ENCODE measurements around the gene ARFGEF3. TPM values are rescaled to one million over a fixed set of nuclear protein-coding genes. Genes with fewer than 3 reads are reported as not detected.

The ARFGEF3 gene
- total RNA-seq, 1 experiment from 2014 or later, result 7.0 TPM

GRCh38 chr6:138330763-138331162 lies 169.0 kb downstream of the ARFGEF3 start:
- no peak for DNase-seq

GRCh38 chr6:138331444-138331843 lies 169.7 kb downstream of the ARFGEF3 start:
- Histone ChIP-seq H3K27me3 (ENCODE audit: control insufficient read depth, insufficient read depth, low read length) (no peaks in the 10 kb centered on the region), H3K4me3 (ENCODE audit: insufficient read depth, low read depth, low read length) (no peak overlapping the region)
- no peak for DNase-seq

More at GRCh38 chr6:138330763-138331162, 169.0 kb downstream of the ARFGEF3 start:
- no peaks in the 10 kb centered on the region for H3K27me3 ChIP-seq (ENCODE audit: control insufficient read depth, insufficient read depth, low read length)
- H3K36me3 ChIP-seq (replicated peaks; ENCODE audit: control insufficient read depth, insufficient read depth, low read length), result no peaks in the 10 kb centered on the region; the same call in 1 of the 2 replicates
- H3K4me3 ChIP-seq (ENCODE audit: insufficient read depth, low read depth, low read length), result no peak overlapping the region

GRCh38 chr6:138331984-138332383 lies 170.2 kb downstream of the ARFGEF3 start:
- DNase-seq, result peak; percentile 20
- peak overlapping the region; percentile 26 for H3K4me3 ChIP-seq (ENCODE audit: insufficient read depth, low read depth, low read length)
- H3K36me3 ChIP-seq (replicated peaks; ENCODE audit: control insufficient read depth, insufficient read depth, low read length), result peaks cover 1% of the 10 kb centered on the region; the same call in 1 of the 2 replicates
- no peaks in the 10 kb centered on the region for H3K27me3 ChIP-seq (ENCODE audit: control insufficient read depth, insufficient read depth, low read length)

More at GRCh38 chr6:138331444-138331843, 169.7 kb downstream of the ARFGEF3 start:
- peaks cover 1% of the 10 kb centered on the region; the same call in 1 of the 2 replicates for H3K36me3 ChIP-seq (replicated peaks; ENCODE audit: control insufficient read depth, insufficient read depth, low read length)

DNA sequence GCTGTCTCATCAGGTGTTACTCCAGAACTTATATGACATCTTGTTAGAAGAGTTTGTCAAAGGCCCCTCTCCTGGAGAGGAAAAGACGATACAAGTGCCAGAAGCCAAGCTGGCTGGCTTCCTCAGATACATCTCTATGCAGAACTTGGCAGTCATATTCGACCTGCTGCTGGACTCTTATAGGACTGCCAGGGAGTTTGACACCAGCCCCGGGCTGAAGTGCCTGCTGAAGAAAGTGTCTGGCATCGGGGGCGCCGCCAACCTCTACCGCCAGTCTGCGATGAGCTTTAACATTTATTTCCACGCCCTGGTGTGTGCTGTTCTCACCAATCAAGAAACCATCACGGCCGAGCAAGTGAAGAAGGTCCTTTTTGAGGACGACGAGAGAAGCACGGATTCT lies 172.3 kb downstream of the ARFGEF3 start:
- DNase-seq, result no peak
- no peaks in the 10 kb centered on the region for H3K27me3 ChIP-seq (ENCODE audit: control insufficient read depth, insufficient read depth, low read length)
- H3K36me3 ChIP-seq (replicated peaks; ENCODE audit: control insufficient read depth, insufficient read depth, low read length), result peaks cover 1% of the 10 kb centered on the region; the same call in 1 of the 2 replicates
- H3K4me3 ChIP-seq (ENCODE audit: insufficient read depth, low read depth, low read length), result no peak overlapping the region

DNA sequence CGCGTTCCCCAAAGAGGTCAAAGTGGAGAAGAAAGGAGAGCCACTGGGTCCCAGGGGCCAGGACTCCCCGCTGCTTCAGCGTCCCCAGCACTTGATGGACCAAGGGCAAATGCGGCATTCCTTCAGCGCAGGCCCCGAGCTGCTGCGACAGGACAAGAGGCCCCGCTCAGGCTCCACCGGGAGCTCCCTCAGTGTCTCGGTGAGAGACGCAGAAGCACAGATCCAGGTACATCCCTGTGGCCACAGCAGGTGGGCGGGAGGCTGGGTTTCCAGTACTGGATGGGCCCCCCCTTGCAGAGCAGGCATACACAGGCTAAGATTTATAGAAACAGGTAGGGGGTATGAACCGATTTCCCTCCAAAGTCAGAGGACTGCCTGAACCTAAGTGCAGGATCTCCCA lies 173.2 kb downstream of the ARFGEF3 start:
- H3K27me3 ChIP-seq (ENCODE audit: control insufficient read depth, insufficient read depth, low read length), result no peaks in the 10 kb centered on the region
- DNase-seq, result no peak
- H3K36me3 ChIP-seq (replicated peaks; ENCODE audit: control insufficient read depth, insufficient read depth, low read length), result peaks cover 1% of the 10 kb centered on the region; the same call in 1 of the 2 replicates
- H3K4me3 ChIP-seq (ENCODE audit: insufficient read depth, low read depth, low read length), result no peak overlapping the region

- DNase-seq, result peak; percentile 18
Observed at GRCh38 chr6:138336221-138336620, 174.5 kb downstream of the ARFGEF3 start.

DNA sequence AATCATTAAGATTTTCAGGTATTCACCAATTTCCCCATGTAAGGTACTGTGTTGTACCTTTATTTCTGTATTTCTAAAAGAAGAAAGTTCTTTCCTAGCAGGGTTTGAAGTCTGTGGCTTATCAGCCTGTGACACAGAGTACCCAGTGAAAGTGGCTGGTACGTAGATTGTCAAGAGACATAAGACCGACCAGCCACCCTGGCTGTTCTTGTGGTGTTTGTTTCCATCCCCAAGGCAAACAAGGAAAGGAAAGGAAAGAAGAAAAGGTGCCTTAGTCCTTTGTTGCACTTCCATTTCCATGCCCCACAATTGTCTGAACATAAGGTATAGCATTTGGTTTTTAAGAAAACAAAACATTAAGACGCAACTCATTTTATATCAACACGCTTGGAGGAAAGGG lies 175.3 kb downstream of the ARFGEF3 start:
- no peaks in the 10 kb centered on the region for H3K27me3 ChIP-seq (ENCODE audit: control insufficient read depth, insufficient read depth, low read length)
- peaks cover 1% of the 10 kb centered on the region; the same call in 1 of the 2 replicates for H3K36me3 ChIP-seq (replicated peaks; ENCODE audit: control insufficient read depth, insufficient read depth, low read length)
- DNase-seq, result no peak
- H3K4me3 ChIP-seq (ENCODE audit: insufficient read depth, low read depth, low read length), result no peak overlapping the region

More at GRCh38 chr6:138336221-138336620, 174.5 kb downstream of the ARFGEF3 start:
- Histone ChIP-seq H3K36me3 (replicated peaks; ENCODE audit: control insufficient read depth, insufficient read depth, low read length) (peaks cover 1% of the 10 kb centered on the region; the same call in 1 of the 2 replicates), H3K4me3 (ENCODE audit: insufficient read depth, low read depth, low read length) (no peak overlapping the region), H3K27me3 (ENCODE audit: control insufficient read depth, insufficient read depth, low read length) (no peaks in the 10 kb centered on the region)

GRCh38 chr6:138339024-138339423 lies 177.3 kb downstream of the ARFGEF3 start:
- Histone ChIP-seq H3K27me3 (ENCODE audit: control insufficient read depth, insufficient read depth, low read length) (no peaks in the 10 kb centered on the region), H3K36me3 (replicated peaks; ENCODE audit: control insufficient read depth, insufficient read depth, low read length) (peaks cover 1% of the 10 kb centered on the region; the same call in 1 of the 2 replicates), H3K4me3 (ENCODE audit: insufficient read depth, low read depth, low read length) (no peak overlapping the region)
- peak; percentile 22 for DNase-seq

DNA sequence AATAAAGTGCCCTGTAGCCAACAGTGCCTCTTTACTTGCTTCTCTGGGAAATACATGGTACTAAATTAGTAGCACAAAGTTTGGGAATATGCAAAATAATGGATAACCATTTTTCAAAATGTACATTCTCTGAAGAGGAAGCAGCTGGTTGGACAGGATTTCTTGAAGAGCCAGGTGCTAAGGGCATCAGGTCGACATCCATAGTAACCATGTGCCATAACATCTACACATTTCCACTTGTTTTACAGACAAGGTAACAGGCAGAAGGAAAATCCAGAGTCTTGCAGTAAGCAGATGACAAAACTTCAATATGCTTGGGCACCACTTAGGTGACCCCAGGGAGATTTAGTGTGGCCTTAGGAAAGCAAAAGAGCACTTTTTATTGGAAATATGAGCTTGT lies 179.4 kb downstream of the ARFGEF3 start:
- no peak for DNase-seq
- Histone ChIP-seq H3K4me3 (ENCODE audit: insufficient read depth, low read depth, low read length) (no peak overlapping the region), H3K36me3 (replicated peaks; ENCODE audit: control insufficient read depth, insufficient read depth, low read length) (peaks cover 1% of the 10 kb centered on the region; the same call in 1 of the 2 replicates), H3K27me3 (ENCODE audit: control insufficient read depth, insufficient read depth, low read length) (no peaks in the 10 kb centered on the region)

DNA sequence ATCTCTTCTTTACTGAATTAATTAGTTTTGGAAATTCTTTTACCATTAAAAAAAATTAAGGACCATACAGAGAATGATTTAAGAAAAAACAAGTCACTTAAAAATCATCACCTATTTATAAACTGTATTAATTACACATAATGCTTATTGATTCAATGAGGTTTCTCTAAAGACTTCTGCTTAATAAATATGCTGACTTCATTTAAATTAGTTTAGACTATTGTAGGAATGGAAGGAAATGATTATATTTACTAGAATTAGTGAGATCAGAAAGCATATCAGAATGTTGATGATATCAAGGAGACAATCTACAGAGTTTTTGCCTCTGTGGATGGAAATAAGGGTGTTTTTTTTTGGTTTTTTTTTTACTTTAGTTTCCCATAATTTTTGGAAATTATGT lies 181.4 kb downstream of the ARFGEF3 start:
- H3K36me3 ChIP-seq (replicated peaks; ENCODE audit: control insufficient read depth, insufficient read depth, low read length), result no peaks in the 10 kb centered on the region
- no peak for DNase-seq
- no peaks in the 10 kb centered on the region for H3K27me3 ChIP-seq (ENCODE audit: control insufficient read depth, insufficient read depth, low read length)
- H3K4me3 ChIP-seq (ENCODE audit: insufficient read depth, low read depth, low read length), result no peak overlapping the region

DNA sequence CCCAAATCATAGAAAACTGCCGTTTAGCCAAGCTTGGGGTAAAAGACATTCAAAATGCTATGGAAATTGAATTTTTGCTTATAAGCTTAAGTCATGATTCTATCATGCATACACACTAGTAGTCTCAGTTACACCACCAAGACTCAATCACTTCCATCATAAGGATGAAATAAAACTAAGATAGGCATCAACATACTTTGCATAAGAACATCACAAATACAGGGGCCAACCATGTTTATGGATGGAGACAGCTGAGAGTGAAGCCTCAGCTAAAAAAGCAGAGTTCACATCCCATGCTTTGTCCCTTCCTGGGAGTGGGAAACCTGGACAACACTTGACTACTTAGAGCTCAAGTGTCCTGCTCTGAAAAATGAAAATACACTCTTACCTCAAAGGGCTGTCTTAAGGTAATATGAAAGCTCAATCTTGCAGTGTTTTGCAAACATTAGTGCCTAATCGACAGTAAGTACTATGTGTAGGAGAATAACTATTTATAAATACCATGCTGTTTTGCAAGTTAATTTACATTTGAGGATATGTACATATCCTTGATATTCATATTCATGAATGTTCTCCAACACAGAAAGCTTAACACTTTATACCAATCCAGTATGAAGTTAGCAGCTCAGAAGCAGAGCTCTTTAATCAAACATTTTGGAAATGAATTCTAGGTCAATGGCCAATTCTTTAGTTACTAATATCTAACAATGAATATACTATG lies 184.0 kb downstream of the ARFGEF3 start:
- no peaks in the 10 kb centered on the region for H3K36me3 ChIP-seq (replicated peaks; ENCODE audit: control insufficient read depth, insufficient read depth, low read length)
- no peak for DNase-seq
- no peaks in the 10 kb centered on the region for H3K27me3 ChIP-seq (ENCODE audit: control insufficient read depth, insufficient read depth, low read length)
- no peak overlapping the region for H3K4me3 ChIP-seq (ENCODE audit: insufficient read depth, low read depth, low read length)

DNA sequence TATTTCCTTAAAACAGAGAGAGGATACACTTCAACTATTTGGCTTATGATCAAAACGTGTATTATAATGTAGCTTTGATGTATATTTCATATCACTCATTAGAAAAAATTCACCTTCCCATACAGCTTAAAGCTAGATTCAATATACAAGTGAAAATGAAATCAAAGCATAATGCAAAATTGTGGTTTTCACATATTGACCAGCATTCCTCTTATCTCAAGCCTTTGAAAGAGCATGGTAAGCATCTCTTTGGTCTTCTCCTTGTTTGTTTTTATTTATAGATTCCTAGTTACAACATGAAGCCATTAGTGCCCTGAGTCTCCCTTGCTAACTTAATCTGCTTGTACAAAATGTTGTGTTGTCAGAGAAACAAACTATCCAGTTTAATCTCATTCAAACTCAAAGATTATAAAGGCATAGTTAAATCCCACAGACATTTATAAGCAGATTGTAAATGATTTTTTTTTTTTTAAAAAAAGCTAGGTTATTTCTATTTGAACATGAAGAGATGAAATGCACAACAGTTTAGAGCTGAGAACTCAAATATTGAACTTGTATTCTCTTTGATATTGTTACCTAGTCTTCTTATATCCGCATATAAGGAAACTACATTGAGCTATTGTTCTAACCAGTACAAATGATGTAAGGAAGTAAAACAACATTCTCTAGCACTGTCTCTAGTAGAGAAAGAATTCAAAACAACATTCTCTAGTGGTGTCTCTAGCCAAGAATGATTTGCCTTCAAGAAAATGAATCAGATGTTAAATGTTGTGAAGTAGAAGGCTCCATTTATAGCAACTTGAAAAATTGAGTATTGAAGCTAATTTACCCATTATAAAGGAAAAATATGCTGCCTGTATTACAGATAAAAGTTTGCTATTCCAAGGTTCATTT lies 184.8 kb downstream of the ARFGEF3 start:
- no peaks in the 10 kb centered on the region for H3K36me3 ChIP-seq (replicated peaks; ENCODE audit: control insufficient read depth, insufficient read depth, low read length)
- H3K4me3 ChIP-seq (ENCODE audit: insufficient read depth, low read depth, low read length), result no peak overlapping the region
- no peak for DNase-seq
- H3K27me3 ChIP-seq (ENCODE audit: control insufficient read depth, insufficient read depth, low read length), result no peaks in the 10 kb centered on the region

GRCh38 chr6:138347864-138348263 lies 186.1 kb downstream of the ARFGEF3 start:
- Histone ChIP-seq H3K27me3 (ENCODE audit: control insufficient read depth, insufficient read depth, low read length) (no peaks in the 10 kb centered on the region), H3K4me3 (ENCODE audit: insufficient read depth, low read depth, low read length) (no peak overlapping the region), H3K36me3 (replicated peaks; ENCODE audit: control insufficient read depth, insufficient read depth, low read length) (no peaks in the 10 kb centered on the region)
- DNase-seq, result no peak

DNA sequence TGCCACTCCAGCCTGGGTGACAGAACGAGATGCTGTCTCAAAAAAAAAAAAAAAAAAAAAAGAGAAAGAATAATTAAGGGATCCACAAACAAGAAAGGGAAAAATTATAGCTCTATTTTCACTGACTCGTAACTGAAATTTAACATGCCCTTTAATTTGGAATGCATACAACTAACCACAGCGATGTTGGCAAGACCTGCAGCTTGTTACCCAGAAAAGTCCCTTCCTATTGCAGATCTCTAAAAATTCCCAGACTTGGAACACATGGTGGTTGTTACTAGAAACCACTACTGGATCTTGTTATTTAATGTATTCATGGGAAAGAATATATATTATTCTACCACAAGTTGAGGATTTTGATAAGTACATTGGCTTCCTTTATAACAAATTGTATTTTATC lies 188.2 kb downstream of the ARFGEF3 start:
- no peak for DNase-seq
- Histone ChIP-seq H3K36me3 (replicated peaks; ENCODE audit: control insufficient read depth, insufficient read depth, low read length) (no peaks in the 10 kb centered on the region), H3K4me3 (ENCODE audit: insufficient read depth, low read depth, low read length) (no peak overlapping the region), H3K27me3 (ENCODE audit: control insufficient read depth, insufficient read depth, low read length) (no peaks in the 10 kb centered on the region)

DNA sequence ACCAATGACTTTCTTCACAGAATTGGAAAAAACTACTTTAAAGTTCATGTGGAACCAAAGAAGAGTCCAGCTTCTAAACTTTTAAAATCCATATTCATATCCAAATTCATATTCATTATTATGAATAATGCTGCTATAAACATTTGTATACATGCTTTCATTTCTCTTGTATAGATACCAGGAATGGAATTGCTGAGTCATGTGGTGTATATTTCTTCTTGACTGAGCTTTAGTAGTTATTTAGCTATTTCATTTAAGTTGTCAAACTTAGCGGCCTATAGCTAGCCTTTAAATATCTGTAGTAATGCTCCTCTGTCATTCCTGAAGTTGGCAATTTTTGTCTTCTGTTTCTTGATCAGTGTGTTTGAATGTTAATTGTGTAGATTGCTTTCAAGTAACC lies 196.2 kb downstream of the ARFGEF3 start:
- no peaks in the 10 kb centered on the region for H3K36me3 ChIP-seq (replicated peaks; ENCODE audit: control insufficient read depth, insufficient read depth, low read length)
- no peaks in the 10 kb centered on the region for H3K27me3 ChIP-seq (ENCODE audit: control insufficient read depth, insufficient read depth, low read length)
- no peak for DNase-seq
- H3K4me3 ChIP-seq (ENCODE audit: insufficient read depth, low read depth, low read length), result no peak overlapping the region
